Prostate gland (tissue), 2 donors: Measurements from ENCODE around the gene NRXN2.

Source experiments
- POLR2A ChIP-seq: fragments of 450-650 bp; IDR thresholded peaks from one replicate; pipeline ENCODE4 v1.6.1; 2016; ENCODE audit warnings: antibody characterized with exemption, mild to moderate bottlenecking
- TF ChIP-seq, protein P1 (sequence below), 4 experiments: fragments of 200-600 bp in 2 of 4; fragments of 450-650 bp in 2 of 4; sonication (generic) in 2 of 4; IDR thresholded peaks; 1 replicate in 3 of 4; 2 replicates in 1 of 4; pipeline ENCODE4 v1.5.1; 2016 to 2019; ENCODE audit warnings: antibody characterized with exemption in 4 of 4, mild to moderate bottlenecking in 2 of 4, moderate library complexity in 2 of 4

DNA sequence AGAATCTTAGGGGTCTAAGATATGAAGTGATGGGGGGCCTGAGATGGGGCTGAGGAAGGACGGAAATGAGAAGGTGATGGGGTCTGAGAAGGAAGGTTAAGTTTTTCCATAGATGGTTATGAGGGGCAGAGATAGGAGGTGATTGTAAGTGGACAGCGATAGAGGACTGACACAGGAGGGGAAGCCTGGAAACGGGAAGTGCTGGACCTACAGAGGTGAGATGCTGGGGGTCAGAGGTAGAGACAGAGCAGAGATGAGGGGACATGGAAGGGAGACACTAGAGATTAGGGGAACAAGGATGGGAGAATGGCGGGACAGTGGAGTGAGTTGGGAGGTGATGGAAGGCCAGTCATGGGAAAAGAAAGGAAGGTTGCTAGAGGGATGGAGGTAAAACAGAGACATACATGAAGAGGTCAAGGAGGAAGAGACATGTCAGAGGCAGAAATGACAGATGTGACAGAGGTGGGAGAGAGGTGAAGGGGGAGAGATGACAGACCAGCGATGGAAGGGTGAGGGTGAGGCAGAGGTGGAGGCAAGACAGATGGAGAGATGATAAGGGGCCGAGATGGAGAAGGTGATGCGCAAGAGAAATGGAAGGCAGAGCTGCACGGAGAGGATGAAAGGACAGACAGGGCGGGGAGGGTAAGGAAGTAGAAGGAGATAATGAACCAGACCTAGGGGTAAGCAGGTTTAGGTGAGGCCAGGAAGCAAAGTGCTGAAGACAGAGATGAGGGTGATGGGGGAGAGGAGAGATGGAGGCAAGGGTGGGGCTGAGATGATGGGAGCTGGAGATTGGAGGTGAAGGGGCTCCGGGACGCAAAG, 81.2 kb downstream of the NRXN2 start:
- no peak for TF ChIP-seq POLR2A
- TF ChIP-seq, protein P1, sequence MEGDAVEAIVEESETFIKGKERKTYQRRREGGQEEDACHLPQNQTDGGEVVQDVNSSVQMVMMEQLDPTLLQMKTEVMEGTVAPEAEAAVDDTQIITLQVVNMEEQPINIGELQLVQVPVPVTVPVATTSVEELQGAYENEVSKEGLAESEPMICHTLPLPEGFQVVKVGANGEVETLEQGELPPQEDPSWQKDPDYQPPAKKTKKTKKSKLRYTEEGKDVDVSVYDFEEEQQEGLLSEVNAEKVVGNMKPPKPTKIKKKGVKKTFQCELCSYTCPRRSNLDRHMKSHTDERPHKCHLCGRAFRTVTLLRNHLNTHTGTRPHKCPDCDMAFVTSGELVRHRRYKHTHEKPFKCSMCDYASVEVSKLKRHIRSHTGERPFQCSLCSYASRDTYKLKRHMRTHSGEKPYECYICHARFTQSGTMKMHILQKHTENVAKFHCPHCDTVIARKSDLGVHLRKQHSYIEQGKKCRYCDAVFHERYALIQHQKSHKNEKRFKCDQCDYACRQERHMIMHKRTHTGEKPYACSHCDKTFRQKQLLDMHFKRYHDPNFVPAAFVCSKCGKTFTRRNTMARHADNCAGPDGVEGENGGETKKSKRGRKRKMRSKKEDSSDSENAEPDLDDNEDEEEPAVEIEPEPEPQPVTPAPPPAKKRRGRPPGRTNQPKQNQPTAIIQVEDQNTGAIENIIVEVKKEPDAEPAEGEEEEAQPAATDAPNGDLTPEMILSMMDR (IDR thresholded peaks at IDR 0.05) = no peak
